Fibroblast of lung (primary cell): ENCODE measurements around the gene SERPINB12. TPM values are rescaled to one million over a fixed set of nuclear protein-coding genes. Genes with fewer than 3 reads are reported as not detected.

Source experiments
- DNase-seq, 2 donors: peaks; one replicate each; pipeline versions ENCODE4 v3.0.0 to v3.0.0-alpha.2; 2010; ENCODE audit warnings: low read depth in 2 of 2
- H2AFZ ChIP-seq: 2 replicates; pipeline ENCODE4 v1.5.1; 2012; ENCODE audit warnings: low read length, control low read depth, inconsistent platforms
- H3K27ac ChIP-seq: 2 replicates; pipeline ENCODE4 v1.5.1; 2011; ENCODE audit warnings: low read length, control low read depth; ENCODE audit not compliant: insufficient read depth
- H3K27me3 ChIP-seq: 2 replicates; pipeline ENCODE4 v1.5.1; 2011; ENCODE audit warnings: mild to moderate bottlenecking, low read length; ENCODE audit not compliant: control insufficient read depth, insufficient read depth
- H3K36me3 ChIP-seq: 2 replicates; pipeline ENCODE4 v1.5.1; 2011; ENCODE audit warnings: low read length; ENCODE audit not compliant: control insufficient read depth, insufficient read depth
- H3K4me1 ChIP-seq: 2 replicates; pipeline ENCODE4 v1.5.1; 2011; ENCODE audit warnings: low read length; ENCODE audit not compliant: control insufficient read depth, insufficient read depth; ENCODE audit errors: extremely low read depth
- H3K4me2 ChIP-seq: 2 replicates; pipeline ENCODE4 v1.5.1; 2011; ENCODE audit warnings: low read length, control low read depth; ENCODE audit not compliant: insufficient read depth; ENCODE audit errors: extremely low read depth
- H3K4me3 ChIP-seq, 4 experiments: fragments of 200-600 bp in 1 of 4; sonication (generic) in 1 of 4; replicated peaks in 1 of 4; 2 replicates each; pipeline ENCODE4 v1.5.1; 2011 to 2016; ENCODE audit warnings: low read length in 4 of 4, low read depth in 3 of 4, mild to moderate bottlenecking in 3 of 4, control low read depth in 2 of 4, inconsistent platforms in 1 of 4, mixed read lengths in 1 of 4; ENCODE audit not compliant: insufficient read depth in 1 of 4; ENCODE audit errors: control extremely low read depth in 1 of 4
- H3K79me2 ChIP-seq: 2 replicates; pipeline ENCODE4 v1.5.1; 2012; ENCODE audit warnings: mild to moderate bottlenecking, low read length, inconsistent platforms; ENCODE audit not compliant: control insufficient read depth, insufficient read depth
- H3K9ac ChIP-seq: 2 replicates; pipeline ENCODE4 v1.5.1; 2011; ENCODE audit warnings: mild to moderate bottlenecking, low read length, control low read depth; ENCODE audit not compliant: insufficient read depth
- H3K9me3 ChIP-seq: 2 replicates; pipeline ENCODE4 v1.5.1; 2012; ENCODE audit warnings: low read depth, low read length; ENCODE audit not compliant: control insufficient read depth, insufficient read depth
- H4K20me1 ChIP-seq: 2 replicates; pipeline ENCODE4 v1.5.1; 2011; ENCODE audit warnings: low read length; ENCODE audit not compliant: control insufficient read depth, insufficient read depth; ENCODE audit errors: extremely low read depth
- CTCF ChIP-seq, 2 donors: IDR thresholded peaks in 1 of 2; conservative IDR thresholded peaks in 1 of 2; 1 replicate in 1 of 2; 2 replicates in 1 of 2; pipeline ENCODE4 v1.5.1; 2011 to 2012; ENCODE audit warnings: low read length in 2 of 2, control low read depth in 1 of 2, inconsistent platforms in 1 of 2, low read depth in 1 of 2, mild to moderate bottlenecking in 1 of 2
- EZH2 ChIP-seq: IDR thresholded peaks from 2 replicates; pipeline ENCODE4 v1.5.1; 2012; ENCODE audit warnings: low read length, control low read depth, mild to moderate bottlenecking; ENCODE audit errors: missing control alignments
- polyA plus RNA-seq, 2 donors: library from polyadenylated mRNA; depleted of rRNA in 1 of 2; stranded (reverse) in 1 of 2; unstranded in 1 of 2; fragments of >200 nt; gene quantifications; 2 replicates each; pipeline ENCODE4 v1.2.1, GENCODE V29; 2011 to 2012; ENCODE audit warnings: missing spikeins in 1 of 2
- total RNA-seq: library from RNA; depleted of rRNA; stranded (reverse); fragments of >200 nt; gene quantifications from 2 replicates; pipeline ENCODE4 v1.2.1, GENCODE V29; 2014

SERPINB12 gene
- total and polyA plus RNA-seq, 2 donors (not counting 1 experiment from before 2014, with no cell fraction given), result 0.07 TPM; not detected in 1

DNA sequence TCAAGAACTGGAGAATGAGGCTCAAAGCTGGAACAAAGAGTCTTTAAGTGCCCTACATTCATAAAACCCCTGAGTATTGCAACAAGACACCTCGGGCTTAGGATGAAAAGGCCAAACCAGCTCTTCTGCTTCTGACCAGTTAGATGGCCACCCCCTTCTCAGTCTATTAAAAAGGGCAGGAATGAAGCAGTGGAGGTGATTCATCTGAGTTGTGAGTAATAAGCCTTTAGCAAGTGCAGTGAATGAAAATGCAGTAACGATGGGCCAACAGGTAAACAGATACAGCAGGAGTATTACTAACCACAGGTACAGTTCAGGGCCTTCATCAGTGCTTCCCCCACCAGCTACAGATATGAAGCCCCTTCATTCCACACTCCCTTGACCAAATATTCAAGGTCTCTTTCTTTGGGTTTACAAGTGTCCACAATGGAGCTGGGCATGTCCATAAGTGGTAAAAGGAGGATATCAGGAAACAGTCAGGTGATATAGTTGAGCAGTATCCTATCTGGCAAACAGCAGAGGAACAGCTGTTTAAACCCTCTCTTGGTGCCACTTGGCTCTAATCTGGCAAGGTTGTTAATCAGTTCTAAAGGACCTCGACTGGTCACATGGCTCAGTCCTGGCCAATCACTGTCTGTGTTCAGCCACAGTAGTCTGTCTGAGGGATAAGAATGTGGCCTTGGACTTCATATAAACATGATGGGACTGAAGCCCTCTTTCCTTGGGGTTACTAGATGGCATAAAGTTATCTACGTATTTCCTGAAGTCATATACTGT lies 62.8 kb downstream of the SERPINB12 start:
- Histone ChIP-seq H3K79me2 (no peaks in the 10 kb centered on the region), H3K4me1 (no peaks in the 10 kb centered on the region), H3K27ac (no peak overlapping the region), H3K27me3 (no peaks in the 10 kb centered on the region), H3K4me3 (no peak overlapping the region), H3K9me3 (no peaks in the 10 kb centered on the region), H3K36me3 (no peaks in the 10 kb centered on the region), H4K20me1 (no peaks in the 10 kb centered on the region), H2AFZ (no peak overlapping the region), H3K9ac (no peak overlapping the region), H3K4me2 (no peak overlapping the region)
- DNase-seq, result peak in 1 of 2 donors; percentile 6
- TF ChIP-seq EZH2, result no peak

- TF ChIP-seq CTCF (conservative IDR thresholded peaks at IDR 0.05 in 1 of 2, IDR thresholded peaks at IDR 0.05 in 1 of 2; ENCODE audit: low read depth in 1 of 2, low read length in 2 of 2) (no peak), EZH2 (no peak)
- H3K36me3 ChIP-seq, result no peaks in the 10 kb centered on the region
- no peak overlapping the region for H3K27ac ChIP-seq
- no peak overlapping the region for H3K9ac ChIP-seq
- no peaks in the 10 kb centered on the region for H3K79me2 ChIP-seq
- no peak overlapping the region for H3K4me2 ChIP-seq
- H3K9me3 ChIP-seq, result no peaks in the 10 kb centered on the region
- no peak overlapping the region for H3K4me3 ChIP-seq
- DNase-seq, result no peak
- H3K27me3 ChIP-seq, result no peaks in the 10 kb centered on the region
- no peak overlapping the region for H2AFZ ChIP-seq
- no peaks in the 10 kb centered on the region for H3K4me1 ChIP-seq
- H4K20me1 ChIP-seq, result no peaks in the 10 kb centered on the region
Measured at GRCh38 chr18:63606526-63606925, 64.4 kb downstream of the SERPINB12 start.

- H3K4me2 ChIP-seq, result no peak overlapping the region
- no peaks in the 10 kb centered on the region for H3K79me2 ChIP-seq
- H2AFZ ChIP-seq, result no peak overlapping the region
- no peak overlapping the region for H3K4me3 ChIP-seq
- no peak overlapping the region for H3K9ac ChIP-seq
- H3K4me1 ChIP-seq, result no peaks in the 10 kb centered on the region
- no peak for DNase-seq
- H3K27me3 ChIP-seq, result no peaks in the 10 kb centered on the region
- no peaks in the 10 kb centered on the region for H4K20me1 ChIP-seq
- no peaks in the 10 kb centered on the region for H3K9me3 ChIP-seq
- TF ChIP-seq CTCF (conservative IDR thresholded peaks at IDR 0.05 in 1 of 2, IDR thresholded peaks at IDR 0.05 in 1 of 2; ENCODE audit: low read depth in 1 of 2, low read length in 2 of 2), result no peak
- no peak for TF ChIP-seq EZH2
- H3K36me3 ChIP-seq, result no peaks in the 10 kb centered on the region
- no peak overlapping the region for H3K27ac ChIP-seq
Measured at GRCh38 chr18:63613420-63613819, 71.3 kb downstream of the SERPINB12 start.
